Neural cell (in vitro differentiated cells): Measurements from ENCODE around the gene B2M.

Source experiments
- EP300 ChIP-seq: fragments of 450-650 bp; conservative IDR thresholded peaks from 2 replicates; pipeline ENCODE4 v1.6.1; 2014; ENCODE audit warnings: antibody characterized with exemption, mild to moderate bottlenecking, moderate library complexity; ENCODE audit not compliant: poor library complexity, severe bottlenecking
- EZH2 ChIP-seq: fragments of 200-600, 300-800 bp; shearing (Covaris generic), sonication (generic); IDR thresholded peaks from 2 replicates; pipeline ENCODE4 v1.6.1; 2014; ENCODE audit warnings: antibody characterized with exemption, low read length, borderline replicate concordance, mild to moderate bottlenecking; ENCODE audit not compliant: insufficient read depth, poor library complexity, severe bottlenecking
- MXI1 ChIP-seq: fragments of 450-650 bp; conservative IDR thresholded peaks from 2 replicates; pipeline ENCODE4 v1.6.1; 2014; ENCODE audit warnings: antibody characterized with exemption, mild to moderate bottlenecking; ENCODE audit not compliant: poor library complexity, severe bottlenecking
- POLR2AphosphoS5 ChIP-seq: IDR thresholded peaks from 2 replicates; pipeline ENCODE4 v1.6.1; 2012
- RAD21 ChIP-seq: fragments of 450-650 bp; conservative IDR thresholded peaks from 2 replicates; pipeline ENCODE4 v1.6.1; 2014; ENCODE audit warnings: antibody characterized with exemption, mild to moderate bottlenecking, moderate library complexity
- REST ChIP-seq: IDR thresholded peaks from 2 replicates; pipeline ENCODE4 v1.6.1; 2012; ENCODE audit warnings: borderline replicate concordance
- SMC3 ChIP-seq: fragments of 450-650 bp; conservative IDR thresholded peaks from 2 replicates; pipeline ENCODE4 v1.6.1; 2014; ENCODE audit warnings: antibody characterized with exemption, mild to moderate bottlenecking, moderate library complexity; ENCODE audit not compliant: poor library complexity
- TAF1 ChIP-seq: IDR thresholded peaks from 2 replicates; pipeline ENCODE4 v1.6.1; 2012; ENCODE audit warnings: low read depth
- TF ChIP-seq, protein P1 (sequence below): fragments of 450-650 bp; IDR thresholded peaks from 2 replicates; pipeline ENCODE4 v1.5.1; 2014; ENCODE audit warnings: antibody characterized with exemption, mild to moderate bottlenecking, moderate library complexity; ENCODE audit not compliant: poor library complexity, severe bottlenecking

- TF ChIP-seq EZH2 (no peak), EP300 (no peak), RAD21 (no peak), REST (no peak), TAF1 (no peak), POLR2AphosphoS5 (no peak), SMC3 (no peak), MXI1 (no peak)
- TF ChIP-seq, protein P1, sequence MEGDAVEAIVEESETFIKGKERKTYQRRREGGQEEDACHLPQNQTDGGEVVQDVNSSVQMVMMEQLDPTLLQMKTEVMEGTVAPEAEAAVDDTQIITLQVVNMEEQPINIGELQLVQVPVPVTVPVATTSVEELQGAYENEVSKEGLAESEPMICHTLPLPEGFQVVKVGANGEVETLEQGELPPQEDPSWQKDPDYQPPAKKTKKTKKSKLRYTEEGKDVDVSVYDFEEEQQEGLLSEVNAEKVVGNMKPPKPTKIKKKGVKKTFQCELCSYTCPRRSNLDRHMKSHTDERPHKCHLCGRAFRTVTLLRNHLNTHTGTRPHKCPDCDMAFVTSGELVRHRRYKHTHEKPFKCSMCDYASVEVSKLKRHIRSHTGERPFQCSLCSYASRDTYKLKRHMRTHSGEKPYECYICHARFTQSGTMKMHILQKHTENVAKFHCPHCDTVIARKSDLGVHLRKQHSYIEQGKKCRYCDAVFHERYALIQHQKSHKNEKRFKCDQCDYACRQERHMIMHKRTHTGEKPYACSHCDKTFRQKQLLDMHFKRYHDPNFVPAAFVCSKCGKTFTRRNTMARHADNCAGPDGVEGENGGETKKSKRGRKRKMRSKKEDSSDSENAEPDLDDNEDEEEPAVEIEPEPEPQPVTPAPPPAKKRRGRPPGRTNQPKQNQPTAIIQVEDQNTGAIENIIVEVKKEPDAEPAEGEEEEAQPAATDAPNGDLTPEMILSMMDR: no peak
These were observed 15.5 kb downstream of the B2M start for GRCh38 chr15:44726568-44727484.
